ENCODE data around the gene ADARB1. TPM values are rescaled to one million over a fixed set of nuclear protein-coding genes. Genes with fewer than 3 reads are reported as not detected.

The ADARB1 gene
- total and polyA plus RNA-seq, 4 donors, result 54.7 to 224 (median 90.6) TPM

DNA sequence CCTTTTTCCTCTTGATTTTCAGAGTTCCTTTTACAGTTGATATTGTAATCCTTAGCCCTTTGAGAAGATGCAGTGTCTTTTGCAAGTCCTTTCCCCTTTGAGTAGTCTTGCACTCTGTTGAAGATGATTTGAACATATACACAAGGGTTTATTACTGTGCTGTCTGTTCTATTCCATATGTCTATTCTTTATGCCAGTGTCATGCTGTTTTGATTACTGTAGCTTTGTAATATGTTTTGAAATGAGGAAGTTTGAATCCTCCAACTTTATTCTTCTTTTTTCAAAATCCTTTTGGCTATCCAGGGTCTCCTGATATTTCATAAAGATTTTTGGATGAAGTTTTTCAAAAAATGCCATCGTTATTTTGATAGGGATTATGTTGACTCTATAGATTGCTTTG is 112.3 kb downstream of the ADARB1 start:
- no peak overlapping the region for H3K27ac ChIP-seq (ENCODE audit: low read depth in 1 of 2, low read length in 2 of 2)

DNA sequence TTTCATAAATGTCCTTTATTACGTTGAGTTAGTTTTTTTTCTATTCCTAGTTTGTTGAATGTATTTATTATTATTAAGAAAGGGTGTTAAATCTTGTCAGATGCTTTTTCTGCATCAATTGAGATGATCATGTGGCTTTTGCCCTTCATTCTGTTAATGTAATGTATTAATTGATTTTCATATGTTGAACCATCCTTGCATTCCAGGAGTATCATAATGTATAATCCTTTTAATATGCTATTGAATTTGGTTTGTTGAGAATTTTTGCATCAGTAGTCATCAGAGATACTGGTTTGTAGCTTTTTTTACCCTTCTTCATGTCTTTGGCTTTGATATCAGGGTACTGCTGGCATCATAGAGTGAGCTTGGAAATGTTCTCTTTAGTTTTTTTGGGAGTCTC is 113.3 kb downstream of the ADARB1 start:
- no peaks in the 10 kb centered on the region for H3K4me1 ChIP-seq (ENCODE audit: control insufficient read depth in 1 of 2, insufficient read depth in 2 of 2, low read length in 2 of 2)
- ATAC-seq (ENCODE audit: low FRiP score) (no peak), DNase-seq (no peak)
- H3K9me3 ChIP-seq (ENCODE audit: control insufficient read depth, low read length), result no peaks in the 10 kb centered on the region
- H3K4me3 ChIP-seq (ENCODE audit: low read length in 2 of 2), result no peak overlapping the region
- peaks cover 7 to 13% of the 10 kb centered on the region in 2 donors for H3K36me3 ChIP-seq (ENCODE audit: control insufficient read depth in 1 of 2, insufficient read depth in 2 of 2, low read length in 1 of 2)
- WGBS, 2 donors, result 100% methylated on average over 1 of the region's 1 CpG
- H3K27me3 ChIP-seq (ENCODE audit: control insufficient read depth in 1 of 2, insufficient read depth in 2 of 2, low read length in 1 of 2), result no peaks in the 10 kb centered on the region
- H3K27ac ChIP-seq (ENCODE audit: low read depth in 1 of 2, low read length in 2 of 2), result no peak overlapping the region
- intact Hi-C loops (cut with DNase I), result no loop called here

More for the DNA sequence above, 112.3 kb downstream of the ADARB1 start:
- H3K4me1 ChIP-seq (ENCODE audit: control insufficient read depth in 1 of 2, insufficient read depth in 2 of 2, low read length in 2 of 2), result no peaks in the 10 kb centered on the region
- no peaks in the 10 kb centered on the region for H3K9me3 ChIP-seq (ENCODE audit: control insufficient read depth, low read length)
- no peak for ATAC-seq (ENCODE audit: low FRiP score)
- H3K4me3 ChIP-seq (ENCODE audit: low read length in 2 of 2), result no peak overlapping the region
- no peak for DNase-seq
- peaks cover 8 to 12% of the 10 kb centered on the region in 2 donors for H3K36me3 ChIP-seq (ENCODE audit: control insufficient read depth in 1 of 2, insufficient read depth in 2 of 2, low read length in 1 of 2)
- intact Hi-C loops (cut with DNase I), result no loop called here
- no peaks in the 10 kb centered on the region for H3K27me3 ChIP-seq (ENCODE audit: control insufficient read depth in 1 of 2, insufficient read depth in 2 of 2, low read length in 1 of 2)
- 95 to 98% methylated on average over 1 of the region's 1 CpG for WGBS, 2 donors

DNA sequence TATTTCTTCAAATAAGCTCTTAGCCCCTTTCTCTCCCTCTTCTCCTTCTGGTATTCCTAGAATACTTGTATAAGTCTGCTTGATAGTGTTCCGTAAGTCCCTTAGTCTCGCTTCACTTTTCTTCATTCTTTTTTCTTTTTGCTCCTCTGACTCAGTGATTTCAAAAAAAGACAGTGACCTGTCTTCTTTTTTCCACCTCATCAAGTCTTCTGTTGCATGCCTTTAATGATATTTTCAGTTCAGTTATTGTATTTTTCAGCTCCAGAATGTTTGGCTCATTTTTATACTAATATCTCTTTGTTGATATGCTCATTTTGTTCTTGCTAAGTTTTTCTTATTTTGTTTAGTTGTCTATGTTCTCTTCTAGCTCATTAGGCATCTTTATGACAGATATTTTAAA is 115.6 kb downstream of the ADARB1 start:
- intact Hi-C loops (cut with DNase I), result no loop called here
- Histone ChIP-seq H3K9me3 (ENCODE audit: control insufficient read depth, low read length) (no peaks in the 10 kb centered on the region), H3K27me3 (ENCODE audit: control insufficient read depth in 1 of 2, insufficient read depth in 2 of 2, low read length in 1 of 2) (no peaks in the 10 kb centered on the region), H3K27ac (ENCODE audit: low read depth in 1 of 2, low read length in 2 of 2) (no peak overlapping the region), H3K4me3 (ENCODE audit: low read length in 2 of 2) (no peak overlapping the region), H3K36me3 (ENCODE audit: control insufficient read depth in 1 of 2, insufficient read depth in 2 of 2, low read length in 1 of 2) (peaks cover 7 to 12% of the 10 kb centered on the region in 2 donors), H3K4me1 (ENCODE audit: control insufficient read depth in 1 of 2, insufficient read depth in 2 of 2, low read length in 2 of 2) (no peaks in the 10 kb centered on the region)
- 97 to 98% methylated on average over 2 of the region's 2 CpGs for WGBS, 2 donors
- ATAC-seq (ENCODE audit: low FRiP score), result no peak
- DNase-seq, result no peak

DNA sequence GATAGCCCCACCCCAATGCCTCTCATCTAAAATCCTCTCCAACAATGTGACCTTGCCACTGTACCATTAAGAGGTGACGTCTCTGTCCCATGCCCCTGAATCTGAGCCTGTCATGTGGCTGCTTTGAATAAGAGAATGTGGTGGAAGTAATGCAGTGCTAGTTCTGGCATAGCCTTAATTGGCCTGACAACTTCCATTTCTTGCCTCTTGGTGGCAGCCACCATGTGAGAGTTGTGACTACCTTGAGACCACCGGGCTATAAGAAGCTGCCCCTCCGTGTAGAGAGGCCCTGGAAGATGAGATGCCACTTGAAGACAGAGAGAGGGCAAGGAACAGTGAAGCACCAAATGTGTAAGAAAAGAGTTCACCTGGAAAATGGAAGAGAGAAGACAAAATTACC is 118.0 kb downstream of the ADARB1 start:
- DNase-seq (no peak), ATAC-seq (ENCODE audit: low FRiP score) (no peak)
- H3K27me3 ChIP-seq (ENCODE audit: control insufficient read depth in 1 of 2, insufficient read depth in 2 of 2, low read length in 1 of 2), result no peaks in the 10 kb centered on the region
- intact Hi-C loops (cut with DNase I), result no loop called here
- H3K36me3 ChIP-seq (ENCODE audit: control insufficient read depth in 1 of 2, insufficient read depth in 2 of 2, low read length in 1 of 2), result peaks cover 3 to 10% of the 10 kb centered on the region in 2 donors
- H3K4me1 ChIP-seq (ENCODE audit: control insufficient read depth in 1 of 2, insufficient read depth in 2 of 2, low read length in 2 of 2), result no peaks in the 10 kb centered on the region
- WGBS, 2 donors, result 61 to 66% methylated on average over 3 of the region's 3 CpGs
- no peaks in the 10 kb centered on the region for H3K9me3 ChIP-seq (ENCODE audit: control insufficient read depth, low read length)
- no peak overlapping the region for H3K4me3 ChIP-seq (ENCODE audit: low read length in 2 of 2)
- no peak overlapping the region for H3K27ac ChIP-seq (ENCODE audit: low read depth in 1 of 2, low read length in 2 of 2)

DNA sequence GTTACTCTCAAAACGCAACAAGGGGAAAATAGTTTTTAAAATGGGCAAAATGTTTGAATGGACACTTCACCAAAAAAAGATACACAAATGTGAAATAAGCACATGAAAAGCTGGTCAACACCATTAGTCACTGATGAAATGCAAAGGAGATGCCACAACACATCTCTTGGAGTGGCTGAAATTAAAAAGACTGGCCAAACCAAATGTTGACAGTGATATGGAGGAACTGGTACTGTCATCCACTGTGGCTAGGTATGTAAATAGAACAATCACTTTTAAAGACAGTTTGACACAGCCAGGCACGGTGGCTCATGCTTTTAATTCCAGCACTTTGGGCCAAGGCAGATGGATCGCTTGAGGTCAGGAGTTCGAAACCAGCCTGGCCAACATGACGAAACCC is 122.2 kb downstream of the ADARB1 start:
- H3K27me3 ChIP-seq (ENCODE audit: control insufficient read depth in 1 of 2, insufficient read depth in 2 of 2, low read length in 1 of 2), result no peaks in the 10 kb centered on the region
- no peak for ATAC-seq (ENCODE audit: low FRiP score)
- H3K27ac ChIP-seq (ENCODE audit: low read depth in 1 of 2, low read length in 2 of 2), result no peak overlapping the region
- no peaks in the 10 kb centered on the region for H3K9me3 ChIP-seq (ENCODE audit: control insufficient read depth, low read length)
- 88 to 89% methylated on average over 5 of the region's 5 CpGs for WGBS, 2 donors
- no peak overlapping the region for H3K4me3 ChIP-seq (ENCODE audit: low read length in 2 of 2)
- peaks cover 0 to 10% of the 10 kb centered on the region in 2 donors for H3K36me3 ChIP-seq (ENCODE audit: control insufficient read depth in 1 of 2, insufficient read depth in 2 of 2, low read length in 1 of 2)
- intact Hi-C loops (cut with DNase I), result no loop called here
- no peak for DNase-seq
- no peaks in the 10 kb centered on the region for H3K4me1 ChIP-seq (ENCODE audit: control insufficient read depth in 1 of 2, insufficient read depth in 2 of 2, low read length in 2 of 2)

DNA sequence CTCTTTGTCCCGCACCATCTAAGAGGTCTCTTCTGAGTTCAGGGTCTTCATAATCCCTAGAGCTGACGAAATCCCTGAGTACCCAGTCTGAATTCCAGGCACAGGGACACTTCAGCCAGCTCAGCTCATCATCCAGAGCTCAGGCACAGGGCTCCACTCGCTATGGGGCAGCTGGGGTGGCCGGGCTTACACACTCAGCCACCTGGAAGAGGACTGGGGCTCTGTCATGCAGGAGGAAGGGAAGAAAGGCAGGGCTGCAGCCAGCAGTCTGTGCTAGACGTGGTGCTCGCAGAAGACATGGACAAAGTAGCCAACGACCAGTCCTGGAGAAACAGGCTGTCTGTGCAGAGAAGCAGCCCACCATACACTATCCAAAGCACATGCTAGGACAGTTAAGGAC is 124.8 kb downstream of the ADARB1 start:
- Histone ChIP-seq H3K36me3 (ENCODE audit: control insufficient read depth in 1 of 2, insufficient read depth in 2 of 2, low read length in 1 of 2) (peaks cover 0 to 7% of the 10 kb centered on the region in 2 donors), H3K27ac (ENCODE audit: low read depth in 1 of 2, low read length in 2 of 2) (no peak overlapping the region), H3K4me3 (ENCODE audit: low read length in 2 of 2) (no peak overlapping the region), H3K4me1 (ENCODE audit: control insufficient read depth in 1 of 2, insufficient read depth in 2 of 2, low read length in 2 of 2) (no peaks in the 10 kb centered on the region), H3K27me3 (ENCODE audit: control insufficient read depth in 1 of 2, insufficient read depth in 2 of 2, low read length in 1 of 2) (no peaks in the 10 kb centered on the region), H3K9me3 (ENCODE audit: control insufficient read depth, low read length) (no peaks in the 10 kb centered on the region)
- intact Hi-C loops (cut with DNase I), result no loop called here
- no peak for DNase-seq
- 82 to 85% methylated on average over 7 of the region's 7 CpGs for WGBS, 2 donors
- ATAC-seq (ENCODE audit: low FRiP score), result no peak

DNA sequence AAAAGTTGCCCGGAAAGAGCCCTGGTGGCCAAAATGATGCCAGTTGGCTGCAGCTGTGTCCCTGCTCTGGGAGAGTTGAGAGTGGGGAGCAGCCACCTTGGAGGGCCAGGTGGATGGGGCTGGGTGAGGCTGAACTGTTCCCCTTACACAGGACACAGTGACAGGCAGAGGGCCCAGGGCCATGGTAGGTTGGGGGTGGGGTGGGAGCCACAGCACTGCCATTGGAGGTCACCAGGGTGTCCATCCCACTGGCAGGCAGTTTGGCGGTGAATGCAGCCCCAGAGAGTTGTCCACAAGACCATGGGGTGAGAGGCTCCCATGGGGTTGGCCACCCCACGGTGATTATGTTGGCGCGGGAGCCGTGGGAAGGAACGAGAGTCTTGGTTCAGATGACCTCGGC is 125.7 kb downstream of the ADARB1 start:
- Histone ChIP-seq H3K4me3 (ENCODE audit: low read length in 2 of 2) (no peak overlapping the region), H3K27me3 (ENCODE audit: control insufficient read depth in 1 of 2, insufficient read depth in 2 of 2, low read length in 1 of 2) (no peaks in the 10 kb centered on the region), H3K9me3 (ENCODE audit: control insufficient read depth, low read length) (no peaks in the 10 kb centered on the region), H3K27ac (ENCODE audit: low read depth in 1 of 2, low read length in 2 of 2) (no peak overlapping the region), H3K36me3 (ENCODE audit: control insufficient read depth in 1 of 2, insufficient read depth in 2 of 2, low read length in 1 of 2) (peaks cover 0 to 7% of the 10 kb centered on the region in 2 donors), H3K4me1 (ENCODE audit: control insufficient read depth in 1 of 2, insufficient read depth in 2 of 2, low read length in 2 of 2) (no peaks in the 10 kb centered on the region)
- ATAC-seq (ENCODE audit: low FRiP score) (peak; percentile 31), DNase-seq (no peak)
- intact Hi-C loops (cut with DNase I), result no loop called here
- 59 to 69% methylated on average over 8 of the region's 8 CpGs for whole genome bisulfite sequencing, 2 donors

DNA sequence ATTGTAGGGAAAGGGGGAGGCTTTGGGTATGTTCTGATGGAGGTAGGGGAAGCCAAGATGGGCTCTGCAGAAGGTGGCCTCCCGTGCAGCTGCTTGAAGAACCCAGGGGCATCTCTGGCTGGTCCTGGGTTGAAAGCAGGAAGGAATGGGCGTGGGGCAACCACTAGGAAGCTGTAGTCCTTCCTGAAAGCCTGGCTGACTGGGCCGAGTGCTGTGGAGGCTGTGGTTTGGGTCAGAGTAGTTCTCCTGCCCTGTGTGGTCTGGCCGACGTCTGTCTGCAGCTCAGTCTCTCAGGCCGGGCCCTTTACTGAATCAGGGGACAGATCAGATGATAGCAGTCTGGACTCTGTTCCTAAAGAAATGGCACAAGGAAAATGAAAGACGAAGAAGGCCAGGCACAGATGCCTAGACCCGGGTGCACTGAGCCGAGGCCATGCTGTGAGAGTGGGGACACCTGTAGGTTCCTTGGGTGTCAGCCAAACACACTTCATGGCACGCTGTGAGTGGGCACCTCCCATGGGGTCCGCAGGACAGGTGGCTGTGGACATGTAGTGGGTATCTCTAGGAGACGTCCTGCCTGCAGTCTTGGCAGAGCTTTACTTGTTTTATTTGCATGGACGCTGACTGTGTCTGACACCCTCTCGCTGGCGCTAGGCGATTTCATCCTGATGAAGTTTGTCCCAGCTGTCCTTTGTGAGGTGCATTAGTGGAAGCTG is 126.4 kb downstream of the ADARB1 start:
- ATAC-seq (ENCODE audit: low FRiP score) (no peak), DNase-seq (no peak)
- no peak overlapping the region for H3K27ac ChIP-seq (ENCODE audit: low read depth in 1 of 2, low read length in 2 of 2)
- 79 to 82% methylated on average over 16 of the region's 16 CpGs for WGBS, 2 donors
- intact Hi-C loops (cut with DNase I), result no loop called here
- H3K4me3 ChIP-seq (ENCODE audit: low read length in 2 of 2), result no peak overlapping the region
- no peaks in the 10 kb centered on the region for H3K4me1 ChIP-seq (ENCODE audit: control insufficient read depth in 1 of 2, insufficient read depth in 2 of 2, low read length in 2 of 2)
- H3K9me3 ChIP-seq (ENCODE audit: control insufficient read depth, low read length), result no peaks in the 10 kb centered on the region
- H3K27me3 ChIP-seq (ENCODE audit: control insufficient read depth in 1 of 2, insufficient read depth in 2 of 2, low read length in 1 of 2), result no peaks in the 10 kb centered on the region
- peaks cover 0 to 9% of the 10 kb centered on the region in 2 donors for H3K36me3 ChIP-seq (ENCODE audit: control insufficient read depth in 1 of 2, insufficient read depth in 2 of 2, low read length in 1 of 2)

DNA sequence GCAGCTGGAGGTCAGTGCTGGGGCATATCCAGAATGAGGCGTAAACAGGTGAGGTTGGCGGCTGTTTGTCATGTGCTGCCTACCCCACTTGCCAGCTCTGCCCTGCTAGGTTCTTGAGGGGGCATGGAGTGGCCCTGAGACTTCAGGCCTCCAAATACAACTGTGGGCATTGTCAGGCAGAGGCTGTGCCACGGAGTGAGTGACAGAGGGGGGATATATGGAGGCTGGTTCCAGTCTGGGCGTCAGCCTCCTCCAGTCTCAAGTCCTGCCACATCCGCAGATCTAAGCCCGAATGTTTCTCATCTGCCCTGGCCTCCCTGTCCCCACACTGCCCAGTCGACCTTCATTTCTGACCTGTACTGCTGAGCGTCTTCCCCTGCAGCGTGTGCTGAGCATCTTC is 128.0 kb downstream of the ADARB1 start:
- DNase-seq (no peak), ATAC-seq (ENCODE audit: low FRiP score) (no peak)
- H3K4me3 ChIP-seq (ENCODE audit: low read length in 2 of 2), result no peak overlapping the region
- peaks cover 0 to 9% of the 10 kb centered on the region in 2 donors for H3K36me3 ChIP-seq (ENCODE audit: control insufficient read depth in 1 of 2, insufficient read depth in 2 of 2, low read length in 1 of 2)
- WGBS, 2 donors, result 85 to 86% methylated on average over 9 of the region's 9 CpGs
- intact Hi-C loops (cut with DNase I), result no loop called here
- no peaks in the 10 kb centered on the region for H3K27me3 ChIP-seq (ENCODE audit: control insufficient read depth in 1 of 2, insufficient read depth in 2 of 2, low read length in 1 of 2)
- no peaks in the 10 kb centered on the region for H3K9me3 ChIP-seq (ENCODE audit: control insufficient read depth, low read length)
- H3K4me1 ChIP-seq (ENCODE audit: control insufficient read depth in 1 of 2, insufficient read depth in 2 of 2, low read length in 2 of 2), result no peaks in the 10 kb centered on the region
- H3K27ac ChIP-seq (ENCODE audit: low read depth in 1 of 2, low read length in 2 of 2), result no peak overlapping the region
